GM19397 (cell line): ENCODE data around the gene ACOT9.
"Not testable (repeated sequence)": the region's sequence is repeated elsewhere in the genome, so short reads cannot be mapped to it uniquely, and the experiment has no call there.

Source experiments
- ATAC-seq: cut with Tn5 transposase; IDR thresholded peaks from one replicate; pipeline ENCODE4 v1.9.1; 2021; ENCODE audit warnings: mild to moderate bottlenecking, moderate library complexity; ENCODE audit not compliant: unreplicated experiment

Gene ACOT9, protein sequence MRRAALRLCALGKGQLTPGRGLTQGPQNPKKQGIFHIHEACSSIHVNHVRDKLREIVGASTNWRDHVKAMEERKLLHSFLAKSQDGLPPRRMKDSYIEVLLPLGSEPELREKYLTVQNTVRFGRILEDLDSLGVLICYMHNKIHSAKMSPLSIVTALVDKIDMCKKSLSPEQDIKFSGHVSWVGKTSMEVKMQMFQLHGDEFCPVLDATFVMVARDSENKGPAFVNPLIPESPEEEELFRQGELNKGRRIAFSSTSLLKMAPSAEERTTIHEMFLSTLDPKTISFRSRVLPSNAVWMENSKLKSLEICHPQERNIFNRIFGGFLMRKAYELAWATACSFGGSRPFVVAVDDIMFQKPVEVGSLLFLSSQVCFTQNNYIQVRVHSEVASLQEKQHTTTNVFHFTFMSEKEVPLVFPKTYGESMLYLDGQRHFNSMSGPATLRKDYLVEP

GRCh38 chrX:23742697-23743622, at the start of gene ACOT9:
TSS of gene ACOT9 (minus strand) at chrX:23743276. CDS start at chrX:23743144, 132 bp downstream.
- peak; percentile 97 for ATAC-seq

DNA sequence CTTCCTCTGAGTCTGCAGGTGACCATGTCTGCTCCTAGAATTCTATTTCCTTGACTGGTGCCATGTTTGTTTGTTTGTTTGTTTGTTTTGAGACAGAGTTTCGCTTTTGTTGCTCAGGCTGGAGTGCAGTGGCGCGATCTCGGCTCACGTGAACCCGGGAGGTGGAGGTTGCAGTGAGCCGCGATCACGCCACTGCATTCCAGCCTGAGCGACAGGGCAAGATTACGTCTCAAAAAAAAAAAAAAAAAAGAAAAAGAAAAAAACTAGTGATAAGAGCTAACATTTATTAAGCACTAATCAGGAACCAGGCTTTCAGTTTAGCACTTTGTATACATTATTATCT, 47.0 kb upstream of the ACOT9 start:
- ATAC-seq = no peak

- ATAC-seq = no peak
Measured at GRCh38 chrX:23789386-23790154, 46.5 kb upstream of the ACOT9 start.

DNA sequence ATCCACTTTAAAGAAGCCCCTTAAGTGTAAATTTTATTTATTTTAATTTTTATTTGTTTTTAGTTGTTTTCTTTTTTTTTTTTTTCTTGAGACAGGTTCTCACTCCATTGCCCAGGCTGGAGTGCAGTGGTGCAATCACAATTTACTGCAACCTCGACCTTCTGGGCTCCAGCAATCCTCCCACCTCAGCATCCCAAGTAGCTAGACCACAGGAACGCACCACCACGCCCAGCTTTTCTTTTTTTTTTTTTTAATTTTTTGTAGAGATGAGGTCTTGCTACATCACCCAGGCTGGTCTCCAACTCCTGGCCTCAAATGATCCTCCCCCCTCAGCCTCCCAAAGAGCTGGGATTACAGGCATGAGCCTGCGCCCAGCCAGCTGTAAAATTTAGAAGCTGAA, 45.9 kb upstream of the ACOT9 start:
- ATAC-seq = no peak

DNA sequence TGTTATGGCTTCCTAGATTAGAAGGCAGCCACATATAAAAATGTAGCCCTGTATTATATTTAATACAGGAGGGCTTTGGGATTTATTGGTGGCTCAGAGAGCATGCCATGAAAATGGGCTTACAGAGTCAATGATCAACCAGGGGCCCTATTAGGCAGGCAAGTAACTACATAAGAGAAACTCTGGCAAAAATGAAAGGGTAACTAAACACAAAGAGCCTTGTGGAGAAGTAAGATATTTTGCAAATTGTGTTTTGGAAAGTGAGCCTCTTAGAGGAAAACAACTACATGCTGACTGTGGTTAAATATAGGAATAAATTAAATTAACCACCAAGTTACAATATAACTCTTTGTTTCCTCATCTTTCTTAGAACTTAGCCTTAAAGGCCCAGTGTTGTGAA, 45.4 kb upstream of the ACOT9 start:
- ATAC-seq = no peak

DNA sequence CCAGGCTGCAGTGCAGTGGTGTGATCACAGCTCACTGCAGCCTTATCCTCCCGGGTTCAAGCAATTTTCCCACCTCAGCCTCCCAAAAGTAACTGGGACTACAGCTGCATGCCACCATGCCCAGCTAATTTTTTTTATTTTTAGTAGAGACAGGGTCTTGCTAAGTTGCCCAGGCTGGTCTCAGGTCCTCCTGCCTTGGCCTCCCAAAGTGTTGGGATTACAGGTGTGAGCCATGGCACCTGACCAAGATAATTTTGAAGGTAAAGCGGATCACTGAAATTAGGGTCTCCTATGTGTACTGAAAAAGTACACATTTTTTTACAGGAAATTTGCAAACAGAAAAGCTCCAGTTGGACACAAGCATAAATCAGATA, 44.7 kb upstream of the ACOT9 start:
- ATAC-seq = no peak

GRCh38 chrX:23786268-23786815, 43.3 kb upstream of the ACOT9 start:
- ATAC-seq = no peak

GRCh38 chrX:23785580-23785979, 42.5 kb upstream of the ACOT9 start:
- no peak for ATAC-seq

GRCh38 chrX:23784470-23785331, 41.6 kb upstream of the ACOT9 start:
- ATAC-seq = no peak

- ATAC-seq = no peak
Measured at GRCh38 chrX:23783589-23784469, 40.8 kb upstream of the ACOT9 start.

GRCh38 chrX:23782863-23783588, 40.0 kb upstream of the ACOT9 start, which contains the start of gene SAT1:
TSS of gene SAT1 (plus strand) at chrX:23783173. CDS start at chrX:23783352, 179 bp downstream.
- ATAC-seq = peak; percentile 89

DNA sequence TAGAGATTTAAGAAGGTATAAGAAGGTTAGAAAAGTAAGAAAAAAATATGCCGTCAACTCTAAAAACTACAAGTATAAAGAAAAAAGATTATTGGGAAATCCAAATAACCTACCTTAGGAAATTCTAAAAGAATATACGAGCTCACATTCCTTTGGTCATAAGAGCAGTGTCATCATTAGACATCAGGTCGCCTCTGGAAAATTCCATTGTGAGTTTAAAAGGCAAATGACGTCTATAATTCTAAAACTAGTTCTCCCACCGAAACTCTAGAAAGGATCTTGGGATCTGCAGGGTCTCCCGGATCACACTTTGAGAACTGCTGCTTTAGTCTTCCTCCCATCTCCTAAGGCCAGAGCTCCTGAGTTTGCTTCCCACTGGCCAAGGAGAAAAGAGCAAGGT, 39.4 kb upstream of the ACOT9 start:
- no peak for ATAC-seq

- no peak for ATAC-seq
Measured at GRCh38 chrX:23779025-23779424, 35.9 kb upstream of the ACOT9 start.

DNA sequence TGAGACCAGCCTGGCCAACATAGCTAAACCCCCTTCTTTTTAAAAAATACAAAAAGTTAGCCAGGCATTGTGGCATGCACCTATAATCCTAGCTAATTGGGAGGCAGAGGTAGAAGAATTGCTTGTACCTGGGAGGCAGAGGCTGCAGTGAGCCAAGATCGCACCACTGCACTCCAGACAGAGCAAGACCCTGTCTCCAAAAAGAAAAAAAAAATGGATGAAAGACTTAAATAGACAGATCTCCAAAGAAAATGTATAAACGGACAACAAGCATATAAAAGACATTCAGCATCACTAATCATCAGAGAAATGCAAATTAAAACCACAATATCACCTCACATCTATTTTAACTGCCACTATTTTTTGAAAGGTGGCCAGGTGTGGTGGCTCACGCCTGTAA, 33.3 kb upstream of the ACOT9 start:
- no peak for ATAC-seq

DNA sequence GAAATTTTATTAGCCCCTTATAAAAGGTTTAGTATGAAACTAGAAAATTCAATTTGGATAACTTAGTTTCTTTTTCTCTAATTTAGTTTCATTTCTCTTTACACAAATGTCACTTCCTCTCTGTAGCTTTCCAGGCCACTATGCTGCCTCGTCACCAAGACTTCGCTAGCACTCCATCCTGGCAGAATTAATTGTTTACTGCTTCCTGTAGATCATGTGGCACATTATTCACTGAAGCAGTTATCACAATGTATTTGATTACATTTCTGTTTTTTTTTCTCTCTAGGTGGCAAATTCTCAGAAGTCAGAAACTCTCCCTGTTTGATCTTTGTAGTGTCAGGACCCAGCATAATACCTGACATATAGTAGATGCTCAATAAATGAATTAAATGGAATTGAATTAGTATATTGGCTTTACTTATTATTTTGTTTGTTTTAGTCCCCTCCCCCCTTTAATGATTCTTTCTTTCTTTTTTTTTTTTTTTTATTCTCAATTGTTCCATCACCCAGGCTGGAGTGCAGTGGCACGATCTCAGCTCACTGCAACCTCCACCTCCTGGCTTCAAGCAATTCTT, 30.6 kb upstream of the ACOT9 start:
- ATAC-seq = peak; percentile 73

GRCh38 chrX:23771086-23771485, 28.0 kb upstream of the ACOT9 start:
- ATAC-seq = not testable (repeated sequence)

DNA sequence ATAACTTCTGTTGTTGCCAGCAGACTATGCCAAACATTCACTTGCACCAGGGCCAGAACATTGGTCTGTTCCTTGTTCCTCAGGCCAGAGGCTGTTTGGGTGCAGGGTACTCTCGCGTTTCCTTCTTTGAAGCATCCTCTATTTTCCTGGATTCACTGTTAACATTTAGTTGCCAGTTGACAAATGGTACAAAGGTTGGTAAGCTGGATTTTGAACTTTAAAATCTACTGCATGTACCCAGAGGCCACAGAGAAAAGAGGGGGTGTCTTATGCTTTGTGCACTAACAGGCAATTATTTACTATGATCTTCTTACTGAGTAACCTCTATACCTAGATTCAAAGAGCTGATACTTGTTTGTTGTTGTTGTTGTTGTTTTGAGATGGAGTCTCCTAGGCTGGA, 27.1 kb upstream of the ACOT9 start:
- ATAC-seq = no peak
